SU-DHL-6 (cell line): Measurements from ENCODE around the gene PLEKHA6.

ENCODE experiments used
- CTCF ChIP-seq: fragments of 200-600 bp; sonication (generic); IDR thresholded peaks from one replicate; pipeline ENCODE4 v1.5.1; 2017; ENCODE audit warnings: antibody characterized with exemption, mild to moderate bottlenecking, low read length, moderate library complexity; ENCODE audit not compliant: insufficient read depth, poor library complexity, severe bottlenecking
- EZH2phosphoT487 ChIP-seq: fragments of 200-600 bp; sonication (generic), shearing (Covaris generic); conservative IDR thresholded peaks from 2 replicates; pipeline ENCODE4 v1.6.1; 2018; ENCODE audit warnings: mild to moderate bottlenecking, antibody characterized with exemption, low read length, moderate library complexity, mixed read lengths

DNA sequence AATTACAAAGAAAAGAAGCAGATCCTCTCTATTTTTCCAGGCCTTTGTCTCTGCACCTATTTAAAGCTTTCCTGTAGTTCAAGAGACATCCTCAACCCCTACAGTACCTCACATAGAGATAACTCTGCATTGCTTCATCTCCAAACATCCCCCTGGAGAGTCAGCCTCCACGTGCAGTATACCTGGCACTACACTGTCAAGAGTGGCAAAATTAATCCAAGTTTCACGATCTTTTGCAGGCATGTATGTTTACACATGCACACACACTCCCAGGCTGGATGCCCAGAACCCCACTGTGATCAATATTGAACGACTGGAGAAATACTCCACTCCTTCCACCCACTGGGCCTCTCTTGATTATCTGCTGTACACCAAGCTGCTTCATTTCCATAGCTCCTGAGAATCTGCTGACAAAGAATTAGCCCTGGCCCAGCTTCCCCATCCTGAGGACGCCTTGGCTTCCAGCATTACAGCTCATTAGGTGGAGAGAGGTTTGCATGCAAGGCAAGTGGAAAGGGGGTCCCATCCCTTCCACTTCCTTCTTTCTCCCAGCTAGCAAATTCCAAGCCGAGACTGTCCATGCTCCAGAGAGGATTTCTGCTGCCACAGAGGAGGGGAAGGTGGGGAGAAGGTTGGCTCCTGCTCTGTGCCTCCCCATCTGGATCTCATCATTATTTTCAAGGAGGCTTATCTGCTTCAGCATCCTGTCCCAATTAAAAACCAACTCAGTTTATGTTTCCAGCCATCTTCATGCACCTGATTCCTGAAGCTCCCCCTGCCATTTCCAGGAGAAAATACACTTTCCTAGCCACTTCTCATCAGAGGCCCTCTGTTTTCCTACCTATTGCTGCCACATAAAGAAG lies 79.4 kb downstream of the PLEKHA6 start:
- TF ChIP-seq CTCF (no peak), EZH2phosphoT487 (no peak)
